Measurements from ENCODE around the gene DENND2A.
"Not testable (repeated sequence)": the region's sequence is repeated elsewhere in the genome, so short reads cannot be mapped to it uniquely, and the experiment has no call there.

The DENND2A gene

GRCh38 chr7:140646931-140647647 lies 6.5 kb upstream of the DENND2A start:
- DNase-seq (ENCODE audit: low spot score), result peak; percentile 65

GRCh38 chr7:140645166-140645900 lies 4.7 kb upstream of the DENND2A start:
- no peak for DNase-seq (ENCODE audit: low spot score)

DNA sequence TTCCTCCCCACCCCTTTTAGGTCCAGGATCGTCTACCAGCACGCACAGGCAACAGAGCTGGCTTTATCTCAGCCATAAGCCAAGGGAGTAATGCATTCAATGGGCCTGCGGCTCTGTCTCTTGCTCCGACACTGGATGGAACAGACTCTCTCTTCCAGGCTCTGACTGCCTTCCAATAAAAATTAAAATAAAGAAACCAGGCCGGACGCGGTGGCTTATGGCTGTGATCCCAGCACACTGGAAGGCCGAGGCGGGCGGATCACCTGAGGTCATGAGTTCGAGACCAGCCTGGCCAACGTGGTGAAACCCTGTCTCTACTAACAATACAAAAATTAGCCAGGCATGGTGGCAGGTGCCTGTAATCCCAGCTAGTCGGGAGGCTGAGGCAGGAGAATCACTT lies 4.1 kb upstream of the DENND2A start:
- DNase-seq (ENCODE audit: low spot score), result not testable (repeated sequence)

- DNase-seq (ENCODE audit: low spot score), result no peak
Measured at GRCh38 chr7:140643416-140643815, 2.8 kb upstream of the DENND2A start.

DNA sequence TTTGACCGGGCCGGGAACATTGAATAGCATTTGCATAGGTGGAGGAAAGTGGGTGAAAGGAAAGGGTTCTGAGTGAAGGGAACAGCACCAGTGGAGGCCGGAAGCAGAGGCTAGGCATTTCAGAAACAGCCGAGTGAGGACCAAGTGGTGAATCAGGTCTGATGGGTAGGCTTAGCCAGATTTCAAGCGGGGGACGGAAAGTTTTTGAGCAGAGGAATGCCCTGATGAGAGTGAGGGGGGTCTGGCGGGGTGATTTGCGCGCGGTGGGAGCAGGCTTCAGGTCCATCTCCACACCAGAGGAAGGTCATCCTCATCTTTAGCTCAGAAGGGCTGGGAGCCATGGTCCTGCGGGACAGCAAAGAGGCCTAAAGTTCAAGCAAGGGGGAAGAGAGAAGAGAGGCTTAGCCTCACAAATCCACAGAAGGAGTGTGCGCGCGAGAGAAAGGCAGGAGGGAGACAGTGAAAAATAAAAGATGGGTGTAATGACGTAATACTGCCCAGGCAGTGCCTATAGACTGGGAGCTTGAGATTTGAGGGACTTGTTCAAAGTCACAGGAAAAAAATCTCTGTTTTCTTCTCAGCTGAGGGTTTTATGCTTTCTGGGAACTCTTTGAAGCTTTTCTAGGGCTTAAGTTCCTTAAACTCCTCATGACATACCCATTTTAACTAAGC lies 1.0 kb upstream of the DENND2A start:
- DNase-seq (ENCODE audit: low spot score), result no peak

DNA sequence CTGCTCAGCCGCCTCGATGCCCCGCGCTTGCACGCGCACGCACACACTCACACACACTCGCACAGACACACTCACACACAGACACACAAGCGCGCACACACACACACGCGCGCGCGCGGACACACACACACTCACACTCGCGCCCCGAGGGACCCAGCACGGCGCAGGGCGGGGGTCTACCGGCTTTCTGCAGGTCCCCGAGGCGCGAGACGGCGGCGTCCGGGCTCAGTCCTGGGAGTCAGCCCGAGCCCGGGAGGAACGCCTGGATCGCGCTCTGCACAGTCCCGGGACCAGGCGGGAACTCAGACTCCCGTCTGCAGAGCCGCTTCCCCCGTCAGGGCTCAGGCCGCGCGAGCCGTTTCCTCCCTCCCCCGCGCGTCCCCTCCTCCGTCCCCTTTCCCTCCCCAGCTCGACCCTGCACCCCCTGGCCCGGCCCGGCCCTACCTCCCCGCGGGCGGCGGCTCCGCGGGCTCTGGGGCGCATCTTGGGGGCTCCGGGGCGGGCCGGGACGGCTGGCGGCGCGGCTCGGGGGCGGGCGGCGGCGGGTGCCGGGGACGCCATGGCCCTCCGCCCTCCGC lies 464 bp downstream of the DENND2A start:
- no peak for DNase-seq (ENCODE audit: low spot score)

GRCh38 chr7:140639366-140640053 lies 1.1 kb downstream of the DENND2A start:
- DNase-seq (ENCODE audit: low spot score), result no peak

- DNase-seq (ENCODE audit: low spot score), result no peak
Measured at GRCh38 chr7:140638173-140638791, 2.3 kb downstream of the DENND2A start.

GRCh38 chr7:140637400-140637799 lies 3.2 kb downstream of the DENND2A start:
- DNase-seq (ENCODE audit: low spot score), result no peak

DNA sequence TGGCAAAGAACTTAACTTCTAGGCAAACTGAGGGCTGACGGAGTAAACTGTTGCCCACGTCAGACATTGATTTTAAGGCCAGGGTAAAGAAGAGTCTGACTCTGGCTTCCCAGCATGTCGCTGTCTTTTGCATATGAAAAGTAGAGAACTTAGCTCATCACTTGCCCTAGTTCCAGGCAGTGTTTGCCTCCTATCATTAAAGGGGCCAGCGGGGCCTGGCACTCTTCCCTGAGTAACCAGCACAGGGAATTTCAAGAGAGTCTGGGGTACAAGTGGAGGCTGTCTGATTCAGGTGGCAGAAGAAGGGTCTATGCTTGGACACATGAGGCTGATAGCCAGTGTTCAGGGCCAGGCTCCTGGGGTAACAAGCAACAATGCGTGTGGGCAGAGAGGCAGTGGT lies 4.8 kb downstream of the DENND2A start:
- DNase-seq (ENCODE audit: low spot score), result peak; percentile 37

- no peak for DNase-seq (ENCODE audit: low spot score)
Measured at GRCh38 chr7:140635345-140635744, 5.3 kb downstream of the DENND2A start.

DNA sequence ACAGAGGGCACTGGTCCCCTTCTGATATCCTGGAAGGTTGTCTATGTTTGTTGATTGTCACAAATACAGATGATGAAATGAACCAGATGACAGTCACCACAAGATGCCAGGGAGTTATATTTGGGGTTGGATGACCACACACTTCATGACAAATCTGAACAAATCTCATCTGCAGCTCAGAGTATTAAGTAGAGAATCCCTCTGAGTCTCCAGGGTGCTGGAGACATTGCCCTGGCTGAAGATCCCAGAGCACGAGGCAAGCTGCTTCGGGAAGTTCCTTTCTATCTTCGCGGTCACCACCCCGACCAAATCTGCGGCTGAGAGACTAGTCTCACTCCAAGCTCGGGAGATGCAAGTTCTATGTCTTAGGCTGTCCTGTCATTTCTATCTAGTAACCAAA lies 9.0 kb downstream of the DENND2A start:
- no peak for DNase-seq (ENCODE audit: low spot score)

GRCh38 chr7:140631021-140631420 lies 9.6 kb downstream of the DENND2A start:
- no peak for DNase-seq (ENCODE audit: low spot score)

GRCh38 chr7:140625908-140626868 lies 14.4 kb downstream of the DENND2A start:
- peak; percentile 76 for DNase-seq (ENCODE audit: low spot score)

GRCh38 chr7:140625192-140625558 lies 15.4 kb downstream of the DENND2A start:
- not testable (repeated sequence) for DNase-seq (ENCODE audit: low spot score)

DNA sequence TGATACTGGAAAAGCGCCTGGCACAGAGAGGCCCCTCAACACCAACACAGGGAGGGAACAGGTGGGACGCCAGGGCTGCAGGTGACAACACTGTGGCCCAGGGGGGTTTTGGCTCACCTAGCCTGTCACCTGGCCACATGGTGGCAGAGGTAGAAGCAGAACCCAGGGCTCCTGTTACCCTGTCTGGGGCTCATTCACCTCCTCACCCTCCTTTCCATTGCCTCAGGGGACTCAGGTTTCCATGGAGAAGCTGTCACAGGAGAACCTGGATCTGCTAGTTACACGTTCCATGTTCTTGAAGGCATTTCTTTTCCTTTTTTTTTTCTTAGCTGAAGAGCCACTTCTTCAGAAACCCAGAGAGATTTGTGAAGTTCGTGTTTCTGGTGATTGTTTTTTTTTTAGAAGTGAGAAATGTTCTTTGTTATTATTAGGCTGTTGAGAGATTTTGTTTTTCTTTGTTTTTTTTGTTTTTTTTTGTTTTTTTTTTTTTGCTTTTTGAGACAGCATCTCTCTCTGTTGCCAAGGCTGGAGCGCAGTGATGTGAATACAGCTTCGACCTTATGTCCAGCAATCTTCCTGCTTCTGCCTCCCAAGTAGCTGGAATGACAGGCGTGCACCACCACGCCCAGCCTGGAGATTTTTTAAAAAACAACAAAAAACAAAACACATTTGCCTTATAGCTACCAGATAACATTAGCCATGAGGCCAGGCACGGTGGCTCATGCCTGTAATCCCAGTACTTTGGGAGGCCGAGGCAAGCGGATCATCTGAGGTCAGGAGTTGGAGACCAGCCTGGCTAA lies 16.0 kb downstream of the DENND2A start:
- DNase-seq (ENCODE audit: low spot score), result no peak

DNA sequence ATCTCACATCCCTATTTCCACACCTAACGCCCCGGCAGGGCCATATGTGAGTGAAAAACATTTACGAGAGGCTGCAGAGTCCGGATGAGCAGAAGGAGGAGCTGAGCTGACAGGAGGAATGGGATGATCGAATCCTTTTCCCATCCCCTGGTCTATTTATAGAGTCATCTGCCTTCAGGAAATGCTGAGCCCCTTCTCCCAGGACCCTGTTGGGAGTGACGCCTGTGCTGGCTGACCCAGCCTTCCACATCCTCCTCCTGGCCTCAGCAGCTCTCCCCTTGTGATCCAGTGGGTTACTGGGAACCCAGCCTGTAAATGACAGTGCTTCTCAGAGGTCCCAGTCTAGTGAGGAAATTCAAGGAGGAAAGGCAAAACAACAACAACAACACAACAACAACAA lies 16.6 kb downstream of the DENND2A start:
- DNase-seq (ENCODE audit: low spot score), result no peak

DNA sequence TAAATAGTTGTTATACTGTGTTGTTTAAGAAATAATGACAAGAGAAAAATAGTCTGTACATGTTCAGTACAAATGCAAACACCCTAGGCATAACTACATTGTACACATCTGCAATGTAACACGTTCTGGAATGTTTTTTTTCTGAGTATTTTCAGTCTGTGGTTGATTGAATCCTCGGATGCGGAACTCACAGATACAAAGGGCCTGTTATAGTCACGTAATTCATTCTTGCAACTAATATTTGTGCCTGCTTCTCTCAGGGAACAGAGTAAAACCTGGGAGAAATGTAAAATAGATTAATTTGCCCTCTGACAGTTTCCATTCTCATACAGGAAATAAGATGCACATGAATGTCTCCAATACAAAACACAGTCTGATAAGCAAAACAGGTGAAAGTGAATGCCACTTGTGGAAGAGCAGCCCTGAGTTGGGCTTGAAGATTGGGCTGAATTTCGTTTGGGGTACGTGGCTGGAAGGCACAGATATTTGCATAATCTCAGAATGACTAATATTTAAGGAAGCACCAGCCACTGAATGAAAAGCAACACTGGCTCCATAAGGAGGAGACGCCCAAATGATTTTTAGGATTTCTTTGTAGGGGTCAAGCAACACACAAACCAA lies 19.1 kb downstream of the DENND2A start:
- DNase-seq (ENCODE audit: low spot score), result no peak

- DNase-seq (ENCODE audit: low spot score), result not testable (repeated sequence)
Measured at GRCh38 chr7:140619915-140620510, 20.6 kb downstream of the DENND2A start.
